ENCODE measurements around the gene RBM42. TPM values are rescaled to one million over a fixed set of nuclear protein-coding genes. Genes with fewer than 3 reads are reported as not detected.
"Not testable (repeated sequence)": the region's sequence is repeated elsewhere in the genome, so short reads cannot be mapped to it uniquely, and the experiment has no call there.

RBM42 gene
- total RNA-seq, 1 donor from 2014 or later = 114 TPM

- H3K4me3 ChIP-seq (ENCODE audit: low read depth, low read length) = no peak overlapping the region
- no peak for TF ChIP-seq CTCF (conservative IDR thresholded peaks at IDR 0.05; ENCODE audit: low read depth, low read length)
- DNase-seq (ENCODE audit: low read depth) = no peak
Observed at GRCh38 chr19:35650581-35650980, 21.7 kb downstream of the RBM42 start.

GRCh38 chr19:35654828-35655227 is 26.0 kb downstream of the RBM42 start:
- not testable (repeated sequence) for DNase-seq (ENCODE audit: low read depth); H3K4me3 ChIP-seq (ENCODE audit: low read depth, low read length)

GRCh38 chr19:35655600-35655999 is 26.8 kb downstream of the RBM42 start:
- H3K4me3 ChIP-seq (ENCODE audit: low read depth, low read length) = no peak overlapping the region
- DNase-seq (ENCODE audit: low read depth) = no peak
- no peak for TF ChIP-seq CTCF (conservative IDR thresholded peaks at IDR 0.05; ENCODE audit: low read depth, low read length)

- H3K4me3 ChIP-seq (ENCODE audit: low read depth, low read length) = no peak overlapping the region
- no peak for DNase-seq (ENCODE audit: low read depth)
- TF ChIP-seq CTCF (conservative IDR thresholded peaks at IDR 0.05; ENCODE audit: low read depth, low read length) = no peak
Observed at GRCh38 chr19:35656700-35657099, 27.9 kb downstream of the RBM42 start.

- DNase-seq (ENCODE audit: low read depth) = no peak
- H3K4me3 ChIP-seq (ENCODE audit: low read depth, low read length) = no peak overlapping the region
- peak; percentile 25 for TF ChIP-seq CTCF (conservative IDR thresholded peaks at IDR 0.05; ENCODE audit: low read depth, low read length)
Observed at GRCh38 chr19:35657904-35658700, 29.3 kb downstream of the RBM42 start.

- no peak overlapping the region for H3K4me3 ChIP-seq (ENCODE audit: low read depth, low read length)
- TF ChIP-seq CTCF (conservative IDR thresholded peaks at IDR 0.05; ENCODE audit: low read depth, low read length) = no peak
- no peak for DNase-seq (ENCODE audit: low read depth)
Observed at GRCh38 chr19:35661995-35662340, 33.1 kb downstream of the RBM42 start.

GRCh38 chr19:35663981-35664380 is 35.1 kb downstream of the RBM42 start:
- TF ChIP-seq CTCF (conservative IDR thresholded peaks at IDR 0.05; ENCODE audit: low read depth, low read length) = no peak

More at GRCh38 chr19:35663981-35664380, 35.1 kb downstream of the RBM42 start:
- no peak overlapping the region for H3K4me3 ChIP-seq (ENCODE audit: low read depth, low read length)
- DNase-seq (ENCODE audit: low read depth) = no peak

Data from epithelial cell of proximal tubule (primary cell).